Measurements from ENCODE around the gene ODF4. TPM values are rescaled to one million over a fixed set of nuclear protein-coding genes. Genes with fewer than 3 reads are reported as not detected.

Gene ODF4
- total and polyA plus RNA-seq, 2 of the 4 experiments (the other 2 are of a cell fraction) = not detected

GRCh38 chr17:8341456-8341855 is 1.8 kb downstream of the ODF4 start:
- Histone ChIP-seq H2BK20ac (ENCODE audit: low read depth, low read length) (no peak overlapping the region), H4K20me1 (ENCODE audit: insufficient read depth, low read length) (no peaks in the 10 kb centered on the region), H2BK5ac (ENCODE audit: low read depth, low read length, poor library complexity, severe bottlenecking) (no peak overlapping the region), H3K36me3 (ENCODE audit: control insufficient read depth, insufficient read depth, low read length) (no peaks in the 10 kb centered on the region), H3K4me3 (ENCODE audit: insufficient read depth, low read depth, low read length) (no peak overlapping the region), H3K4ac (ENCODE audit: low read depth, low read length) (no peak overlapping the region), H3K79me1 (ENCODE audit: low read depth in 1 of 2, low read length in 2 of 2) (no peaks in the 10 kb centered on the region), H3K9ac (ENCODE audit: low read depth, low read length) (no peak overlapping the region), H3K27ac (ENCODE audit: insufficient read depth, low read length) (no peak overlapping the region), H4K8ac (ENCODE audit: low read depth in 2 of 2, low read length in 2 of 2) (no peak overlapping the region), H2AFZ (replicated peaks; ENCODE audit: low read length, poor library complexity) (no peak overlapping the region), H2AK5ac (ENCODE audit: low read depth, low read length) (no peak overlapping the region), H3K9me3 (ENCODE audit: control insufficient read depth, insufficient read depth, low read length) (no peaks in the 10 kb centered on the region; the same call in 1 of the 2 replicates), H3K9me1 (ENCODE audit: insufficient read depth, low read length) (no peaks in the 10 kb centered on the region), H3K4me1 (ENCODE audit: control insufficient read depth, insufficient read depth, low read length) (no peaks in the 10 kb centered on the region), H2AK9ac (replicated peaks; ENCODE audit: low read depth, low read length, poor library complexity) (no peak overlapping the region), H4K5ac (ENCODE audit: low read depth, low read length) (no peak overlapping the region), H4K91ac (ENCODE audit: insufficient read depth, low read depth, low read length) (no peak overlapping the region), H3K14ac (replicated peaks; ENCODE audit: low read depth, low read length) (no peak overlapping the region), H2BK120ac (ENCODE audit: low read depth, low read length) (no peak overlapping the region), H3K18ac (ENCODE audit: low read depth, low read length) (no peak overlapping the region), H3K27me3 (ENCODE audit: control insufficient read depth, insufficient read depth, low read length) (peaks cover 27% of the 10 kb centered on the region), H3K4me2 (ENCODE audit: low read depth, low read length) (no peak overlapping the region), H3K56ac (ENCODE audit: extremely low read depth, insufficient read depth, low read length) (no peak overlapping the region), H2BK15ac (ENCODE audit: low read depth, low read length) (no peak overlapping the region), H3K23ac (ENCODE audit: low read depth, low read length) (no peak overlapping the region)
- no peak for TF ChIP-seq MAZ (IDR thresholded peaks at IDR 0.05; ENCODE audit: borderline replicate concordance, low read depth, low read length)
- no peak for TF ChIP-seq RFX5 (IDR thresholded peaks at IDR 0.05; ENCODE audit: low read depth, low read length)
- no peak for TF ChIP-seq SMC3 (IDR thresholded peaks at IDR 0.05; ENCODE audit: low read depth, low read length)
- no peak for TF ChIP-seq MAFK (IDR thresholded peaks at IDR 0.05; ENCODE audit: low read depth, low read length)
- no peak for TF ChIP-seq POLR2A (IDR thresholded peaks at IDR 0.05; ENCODE audit: low read depth, low read length)
- TF ChIP-seq MXI1 (IDR thresholded peaks at IDR 0.05; ENCODE audit: borderline replicate concordance, low read depth, low read length) = no peak
- no peak for TF ChIP-seq CHD1 (IDR thresholded peaks at IDR 0.05; ENCODE audit: low read depth, low read length)
- no peak for TF ChIP-seq BHLHE40 (IDR thresholded peaks at IDR 0.05; ENCODE audit: low read depth, low read length)
- TF ChIP-seq NFE2L2 (IDR thresholded peaks at IDR 0.05; ENCODE audit: low read depth, low read length) = no peak
- TF ChIP-seq USF2 (IDR thresholded peaks at IDR 0.05; ENCODE audit: low read depth, low read length) = no peak
- TF ChIP-seq ELK1 (IDR thresholded peaks at IDR 0.05; ENCODE audit: borderline replicate concordance, low read depth, low read length) = no peak
- no peak for TF ChIP-seq CTCF (conservative IDR thresholded peaks at IDR 0.05; ENCODE audit: low read depth, low read length)
- no peak for TF ChIP-seq FOS (IDR thresholded peaks at IDR 0.05; ENCODE audit: low read depth, low read length)
- TF ChIP-seq RCOR1 (IDR thresholded peaks at IDR 0.05; ENCODE audit: insufficient replicate concordance, low read length) = no peak
- BruUV-seq (replicated peaks) = no TSS peak
- ATAC-seq (ENCODE audit: low read depth) = no peak
- ChIA-PET POLR2A (ENCODE audit: unreplicated experiment) (no interaction called here), CTCF (no interaction called here)
- DNase-seq = no peak
- dilution Hi-C loops (cut with HindIII; ENCODE audit: low sequenced_read_pairs, unreplicated experiment) = no loop called here
- no CpG with 5 or more reads among the region's 4 CpGs for WGBS, 2 experiments (ENCODE audit: extremely low coverage in 2 of 2, insufficient read length in 1 of 2)
- intact Hi-C loops (cut with micrococcal nuclease) = no loop called here
- in situ Hi-C loops (cut with MboI; ENCODE audit: low sequenced_read_pairs) = no loop called here
